ENCODE measurements around the gene SZT2. TPM values are rescaled to one million over a fixed set of nuclear protein-coding genes. Genes with fewer than 3 reads are reported as not detected.

Gene SZT2
- polyA plus RNA-seq, 1 experiment = 9.4 TPM

GRCh38 chr1:43358746-43359693, 30.7 kb upstream of the SZT2 start, which contains the start of gene CDC20:
CDC20 (plus strand) TSS chr1:43358981; CDS start chr1:43359216, 235 bp downstream.
- POLR2A ChIA-PET = interaction anchor here (0.5 to 2.5 kb wide), 10 partner anchors 9 to 132 kb away, joined by 3 to 25 read pairs (median 5); partner anchors contain the start of genes C1orf210, ELOVL1, MED8 and SZT2
- Histone ChIP-seq H3K27me3 (ENCODE audit: control insufficient read depth, insufficient read depth, low read length) (no peaks in the 10 kb centered on the region), H3K9me3 (ENCODE audit: control insufficient read depth, insufficient read depth, low read length) (peaks cover 4% of the 10 kb centered on the region; the same call in 1 of the 2 replicates), H3K27ac (ENCODE audit: low read depth, low read length) (peak within 1 kb of the TSS; percentile 83), H3K4me3 (ENCODE audit: low read depth, low read length) (peak within 1 kb of the TSS; percentile 73)
- peak; percentile 82 for DNase-seq (ENCODE audit: low read depth, low spot score)
- CTCF ChIA-PET = interaction anchor here (0.6 to 2.3 kb wide), 5 partner anchors 16 to 443 kb away, joined by 3 to 15 read pairs (median 3); no protein-coding TSS in a partner anchor
- TF ChIP-seq CTCF (IDR thresholded peaks at IDR 0.05; ENCODE audit: low read depth, low read length) = no peak

- H3K9me3 ChIP-seq (ENCODE audit: control insufficient read depth, insufficient read depth, low read length) = peaks cover 4% of the 10 kb centered on the region; the same call in 1 of the 2 replicates
- H3K27me3 ChIP-seq (ENCODE audit: control insufficient read depth, insufficient read depth, low read length) = no peaks in the 10 kb centered on the region
- H3K27ac ChIP-seq (ENCODE audit: low read depth, low read length) = no peak overlapping the region
- DNase-seq (ENCODE audit: low read depth, low spot score) = no peak
- ChIA-PET POLR2A (no interaction called here), CTCF (interaction anchor here (2.3 kb wide), 1 partner anchor 132 kb away, joined by 15 read pairs; no protein-coding TSS in a partner anchor)
- no peak for TF ChIP-seq CTCF (IDR thresholded peaks at IDR 0.05; ENCODE audit: low read depth, low read length)
- peak overlapping the region; percentile 73 for H3K4me3 ChIP-seq (ENCODE audit: low read depth, low read length)
Observed at GRCh38 chr1:43359696-43360095, 30.0 kb upstream of the SZT2 start.

- no peak for DNase-seq (ENCODE audit: low read depth, low spot score)
- POLR2A ChIA-PET = no interaction called here
- H3K27ac ChIP-seq (ENCODE audit: low read depth, low read length) = no peak overlapping the region
Observed at GRCh38 chr1:43360616-43361015, 29.1 kb upstream of the SZT2 start.

GRCh38 chr1:43363283-43363934, 26.3 kb upstream of the SZT2 start:
- DNase-seq (ENCODE audit: low read depth, low spot score) = no peak
- H3K27me3 ChIP-seq (ENCODE audit: control insufficient read depth, insufficient read depth, low read length) = no peaks in the 10 kb centered on the region
- H3K27ac ChIP-seq (ENCODE audit: low read depth, low read length) = peak overlapping the region; percentile 31
- no peak for TF ChIP-seq CTCF (IDR thresholded peaks at IDR 0.05; ENCODE audit: low read depth, low read length)
- no peak overlapping the region for H3K4me3 ChIP-seq (ENCODE audit: low read depth, low read length)
- ChIA-PET POLR2A (interaction anchor here (1.0 kb wide), 1 partner anchor 156 kb away, joined by 3 read pairs; no protein-coding TSS in a partner anchor), CTCF (no interaction called here)
- peaks cover 4% of the 10 kb centered on the region; the same call in 1 of the 2 replicates for H3K9me3 ChIP-seq (ENCODE audit: control insufficient read depth, insufficient read depth, low read length)

More at GRCh38 chr1:43360616-43361015, 29.1 kb upstream of the SZT2 start:
- CTCF ChIA-PET = no interaction called here
- no peaks in the 10 kb centered on the region for H3K27me3 ChIP-seq (ENCODE audit: control insufficient read depth, insufficient read depth, low read length)
- peaks cover 4% of the 10 kb centered on the region; the same call in 1 of the 2 replicates for H3K9me3 ChIP-seq (ENCODE audit: control insufficient read depth, insufficient read depth, low read length)
- peak overlapping the region; percentile 73 for H3K4me3 ChIP-seq (ENCODE audit: low read depth, low read length)
- TF ChIP-seq CTCF (IDR thresholded peaks at IDR 0.05; ENCODE audit: low read depth, low read length) = no peak

Measured in AG04450 (cell line).